HCT116 (cell line): ENCODE measurements around the gene PHKB. TPM values are rescaled to one million over a fixed set of nuclear protein-coding genes. Genes with fewer than 3 reads are reported as not detected.

Experiments used
- ATAC-seq: fragments of 200-7000 bp; cut with Tn5 transposase; 2 replicates; pipeline ENCODE4 v1.9.1; 2020; ENCODE audit warnings: mild to moderate bottlenecking, moderate library complexity
- BruUV-seq: library from RNA; stranded (reverse); fragments of 400-500 nt; replicated peaks from 2 replicates; lab custom pipeline; 2021; lab: Mats Ljungman, UMichigan
- CTCF ChIA-PET: fragments of 300-600 bp; sonication (Branson Sonifier 250); formaldehyde crosslinking; loops from one replicate; lab custom pipeline; 2021; ENCODE audit warnings: antibody characterized with exemption; lab: Charles Lee
- POLR2A ChIA-PET: fragments of 300-600, 350-600 bp; sonication (Branson Sonifier 250); formaldehyde crosslinking; loops from one replicate; lab custom pipeline; 2021; ENCODE audit warnings: antibody characterized with exemption; lab: Charles Lee
- RAD21 ChIA-PET, 2 experiments: fragments of 300-600 bp; sonication (Branson Sonifier 250); formaldehyde crosslinking; loops; one replicate each; lab custom pipeline; 2023; ENCODE audit warnings: low total read pairs in 2 of 2; ENCODE audit not compliant: uncharacterized antibody in 2 of 2, unreplicated experiment in 2 of 2, low non-redundant PET in 1 of 2; lab: Charles Lee
- DNase-seq: peaks from one replicate; pipeline ENCODE4 v3.0.0-alpha.2; 2010; ENCODE audit warnings: low read depth, low spot score
- H2AFZ ChIP-seq: fragments of 200-600 bp; shearing (Covaris generic), sonication (generic); 2 replicates; pipeline ENCODE4 v1.6.1; 2017; ENCODE audit warnings: low read depth, mixed run types, mixed read lengths, antibody characterized with exemption, low read length; ENCODE audit not compliant: poor library complexity, severe bottlenecking
- H3K27ac ChIP-seq: 2 replicates; pipeline ENCODE4 v1.5.1; 2012; ENCODE audit warnings: low read depth, low read length
- H3K27me3 ChIP-seq: fragments of 200-600 bp; sonication (generic); 2 replicates; pipeline ENCODE4 v1.6.1; 2016; ENCODE audit warnings: mixed run types, low read length, mixed read lengths; ENCODE audit not compliant: insufficient read depth
- H3K36me3 ChIP-seq, 2 experiments: fragments of 200-500 bp in 1 of 2; fragments of 200-600 bp in 1 of 2; sonication (Bioruptor generic) in 1 of 2; sonication (generic) in 1 of 2; 2 replicates each; pipeline versions ENCODE4 v1.5.1 to v1.6.1; 2014 to 2016; ENCODE audit warnings: low read length in 2 of 2, inconsistent platforms in 1 of 2, mixed read lengths in 1 of 2, mixed run types in 1 of 2; ENCODE audit not compliant: insufficient read depth in 2 of 2, control insufficient read depth in 1 of 2
- H3K4me1 ChIP-seq, 2 experiments: fragments of 200-600 bp in 1 of 2; sonication (generic) in 1 of 2; 2 replicates each; pipeline versions ENCODE4 v1.5.1 to v1.6.1; 2012 to 2017; ENCODE audit warnings: low read length in 2 of 2, inconsistent platforms in 1 of 2, mild to moderate bottlenecking in 1 of 2, mixed read lengths in 1 of 2, mixed run types in 1 of 2, moderate library complexity in 1 of 2; ENCODE audit not compliant: insufficient read depth in 2 of 2, control insufficient read depth in 1 of 2
- H3K4me2 ChIP-seq: fragments of 200-600 bp; sonication (generic); 2 replicates; pipeline ENCODE4 v1.6.1; 2017; ENCODE audit warnings: mixed run types, low read length, mixed read lengths
- H3K4me3 ChIP-seq, 2 experiments: fragments of 200-600 bp in 1 of 2; sonication (generic) in 1 of 2; replicated peaks in 1 of 2; 2 replicates each; pipeline ENCODE4 v1.5.1; 2011 to 2016; ENCODE audit warnings: low read length in 2 of 2, control low read depth in 1 of 2, low read depth in 1 of 2, mild to moderate bottlenecking in 1 of 2, mixed read lengths in 1 of 2, mixed run types in 1 of 2
- H3K79me2 ChIP-seq: fragments of 200-600 bp; sonication (generic); 2 replicates; pipeline ENCODE4 v1.6.1; 2017; ENCODE audit warnings: mild to moderate bottlenecking, mixed run types, low read length, moderate library complexity, mixed read lengths; ENCODE audit not compliant: insufficient read depth
- H3K9ac ChIP-seq: fragments of 200-600 bp; sonication (generic); 2 replicates; pipeline ENCODE4 v1.6.1; 2016; ENCODE audit warnings: low read length, mixed read lengths
- H3K9me2 ChIP-seq: fragments of 200-600 bp; sonication (generic), shearing (Covaris generic); 2 replicates; pipeline ENCODE4 v1.6.1; 2017; ENCODE audit warnings: mixed run types, mild to moderate bottlenecking, moderate library complexity; ENCODE audit not compliant: insufficient read depth
- H3K9me3 ChIP-seq, 2 experiments: fragments of 200-500 bp in 1 of 2; fragments of 200-600 bp in 1 of 2; sonication (Bioruptor generic) in 1 of 2; sonication (generic) in 1 of 2; 2 replicates each; pipeline ENCODE4 v1.6.1; 2014 to 2017; ENCODE audit warnings: low read length in 2 of 2, mixed read lengths in 2 of 2, inconsistent platforms in 1 of 2, low read depth in 1 of 2, mild to moderate bottlenecking in 1 of 2, mixed run types in 1 of 2, moderate library complexity in 1 of 2; ENCODE audit not compliant: control insufficient read depth in 1 of 2, insufficient read depth in 1 of 2
- H4K20me1 ChIP-seq: fragments of 200-600 bp; sonication (generic), shearing (Covaris generic); 2 replicates; pipeline ENCODE4 v1.6.1; 2017; ENCODE audit warnings: mixed run types, mild to moderate bottlenecking, moderate library complexity; ENCODE audit not compliant: insufficient read depth
- CBX3 ChIP-seq: IDR thresholded peaks from 2 replicates; pipeline ENCODE4 v1.6.1; 2012; ENCODE audit warnings: low read depth
- CEBPB ChIP-seq: IDR thresholded peaks from 2 replicates; pipeline ENCODE4 v1.6.1; 2012; ENCODE audit warnings: low read depth
- ELF1 ChIP-seq: IDR thresholded peaks from 2 replicates; pipeline ENCODE4 v1.6.1; 2012; ENCODE audit warnings: low read depth, borderline replicate concordance
- EZH2 ChIP-seq: fragments of 200-600 bp; sonication (generic); IDR thresholded peaks from 2 replicates; pipeline ENCODE4 v1.6.1; 2017; ENCODE audit warnings: antibody characterized with exemption, mixed run types
- EZH2phosphoT487 ChIP-seq: fragments of 200-600 bp; IDR thresholded peaks from 2 replicates; pipeline ENCODE4 v1.6.1; 2018; ENCODE audit warnings: antibody characterized with exemption, borderline replicate concordance
- FOSL1 ChIP-seq: IDR thresholded peaks from 2 replicates; pipeline ENCODE4 v1.6.1; 2012; ENCODE audit warnings: low read depth
- JUND ChIP-seq: IDR thresholded peaks from 2 replicates; pipeline ENCODE4 v1.6.1; 2012
- RAD21 ChIP-seq: IDR thresholded peaks from 2 replicates; pipeline ENCODE4 v1.6.1; 2012; ENCODE audit warnings: low read depth, mild to moderate bottlenecking
- SIN3A ChIP-seq: IDR thresholded peaks from 2 replicates; pipeline ENCODE4 v1.6.1; 2012; ENCODE audit warnings: low read depth
- SP1 ChIP-seq: IDR thresholded peaks from 2 replicates; pipeline ENCODE4 v1.6.1; 2012; ENCODE audit warnings: low read depth
- SRF ChIP-seq: IDR thresholded peaks from 2 replicates; pipeline ENCODE4 v1.6.1; 2012; ENCODE audit warnings: low read depth
- ZFX ChIP-seq: fragments of 450-650 bp; IDR thresholded peaks from 2 replicates; pipeline ENCODE4 v1.6.1; 2017
- ZNF274 ChIP-seq: fragments of 200-500 bp; sonication (Bioruptor generic); IDR thresholded peaks from 2 replicates; pipeline ENCODE4 v1.6.1; 2014; ENCODE audit warnings: mild to moderate bottlenecking, low read depth, low read length, inconsistent platforms
- intact Hi-C: fragments of 100-400 bp; cut with micrococcal nuclease; formaldehyde crosslinking; loops from 2 replicates; pipeline ENCODE4 v1.10.0; 2022
- total RNA-seq: library from RNA; stranded (reverse); gene quantifications from one replicate; pipeline ENCODE4 v1.2.1, GENCODE V29; 2021; ENCODE audit not compliant: unreplicated experiment
- TF ChIP-seq, protein P1 (sequence below): IDR thresholded peaks from 2 replicates; pipeline ENCODE4 v1.6.1; 2012
- TF ChIP-seq, protein P2 (sequence below): IDR thresholded peaks from 2 replicates; pipeline ENCODE4 v1.6.1; 2012; ENCODE audit warnings: low read depth
- TF ChIP-seq, protein P3 (sequence below), 3 experiments: fragments of 200-600 bp in 1 of 3; sonication (generic) in 1 of 3; IDR thresholded peaks in 2 of 3; conservative IDR thresholded peaks in 1 of 3; 2 replicates each; pipeline ENCODE4 v1.5.1; 2012 to 2017; ENCODE audit warnings: low read depth in 2 of 3, low read length in 2 of 3, antibody characterized with exemption in 1 of 3, borderline replicate concordance in 1 of 3, control low read depth in 1 of 3, mild to moderate bottlenecking in 1 of 3, mixed read lengths in 1 of 3, mixed run types in 1 of 3, moderate library complexity in 1 of 3; ENCODE audit not compliant: insufficient read depth in 1 of 3
- TF ChIP-seq, protein P4 (sequence below): IDR thresholded peaks from 2 replicates; pipeline ENCODE4 v1.6.1; 2011; ENCODE audit warnings: mild to moderate bottlenecking, low read length, moderate library complexity; ENCODE audit not compliant: insufficient replicate concordance; ENCODE audit errors: extremely low read depth

Gene PHKB
- total RNA-seq, 1 experiment from 2014 or later = 30.5 TPM

DNA sequence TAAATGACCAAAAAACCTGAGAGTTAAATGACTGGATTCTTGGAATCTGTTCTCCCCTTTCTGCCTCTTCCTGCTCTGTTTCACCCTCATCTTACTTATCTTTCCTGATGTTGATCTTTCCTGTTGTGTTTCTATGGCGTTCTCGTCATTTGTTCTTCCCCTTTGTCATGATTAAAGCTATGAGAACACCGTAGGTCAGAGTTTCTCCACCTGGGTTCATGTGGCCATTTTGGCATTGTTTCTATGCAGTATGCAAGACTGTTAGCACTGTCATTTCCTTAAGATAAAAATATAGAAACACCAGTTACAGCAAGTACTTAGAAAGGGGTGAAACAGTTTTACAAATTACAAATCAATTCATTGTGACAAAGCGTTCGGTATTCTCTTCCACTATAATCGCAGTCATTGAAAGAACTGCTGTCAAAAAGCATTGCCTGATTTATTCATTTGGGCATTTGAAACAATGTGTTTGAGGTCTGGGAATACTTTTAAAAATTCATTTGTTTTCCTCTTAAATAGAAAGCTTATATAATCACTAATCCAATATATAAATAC, 166.0 kb downstream of the PHKB start:
- RAD21 ChIA-PET = no interaction called here
- intact Hi-C loops = no loop called here
- Histone ChIP-seq H3K79me2 (no peaks in the 10 kb centered on the region), H3K9me3 (no peaks in the 10 kb centered on the region), H3K27me3 (no peaks in the 10 kb centered on the region), H3K4me1 (no peaks in the 10 kb centered on the region), H4K20me1 (no peaks in the 10 kb centered on the region), H3K4me3 (no peak overlapping the region), H3K36me3 (no peaks in the 10 kb centered on the region), H3K4me2 (no peak overlapping the region), H3K9me2 (no peaks in the 10 kb centered on the region), H2AFZ (no peak overlapping the region), H3K9ac (no peak overlapping the region), H3K27ac (no peak overlapping the region)
- CTCF ChIA-PET = no interaction called here
- DNase-seq = no peak
- TF ChIP-seq ZNF274 (no peak), CEBPB (no peak), SIN3A (no peak), FOSL1 (no peak), JUND (no peak), ZFX (no peak), CBX3 (no peak), EZH2 (no peak), SRF (no peak), RAD21 (no peak), SP1 (no peak), EZH2phosphoT487 (no peak), ELF1 (no peak)
- TF ChIP-seq, protein P1, sequence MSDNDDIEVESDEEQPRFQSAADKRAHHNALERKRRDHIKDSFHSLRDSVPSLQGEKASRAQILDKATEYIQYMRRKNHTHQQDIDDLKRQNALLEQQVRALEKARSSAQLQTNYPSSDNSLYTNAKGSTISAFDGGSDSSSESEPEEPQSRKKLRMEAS = no peak
- TF ChIP-seq, protein P2, sequence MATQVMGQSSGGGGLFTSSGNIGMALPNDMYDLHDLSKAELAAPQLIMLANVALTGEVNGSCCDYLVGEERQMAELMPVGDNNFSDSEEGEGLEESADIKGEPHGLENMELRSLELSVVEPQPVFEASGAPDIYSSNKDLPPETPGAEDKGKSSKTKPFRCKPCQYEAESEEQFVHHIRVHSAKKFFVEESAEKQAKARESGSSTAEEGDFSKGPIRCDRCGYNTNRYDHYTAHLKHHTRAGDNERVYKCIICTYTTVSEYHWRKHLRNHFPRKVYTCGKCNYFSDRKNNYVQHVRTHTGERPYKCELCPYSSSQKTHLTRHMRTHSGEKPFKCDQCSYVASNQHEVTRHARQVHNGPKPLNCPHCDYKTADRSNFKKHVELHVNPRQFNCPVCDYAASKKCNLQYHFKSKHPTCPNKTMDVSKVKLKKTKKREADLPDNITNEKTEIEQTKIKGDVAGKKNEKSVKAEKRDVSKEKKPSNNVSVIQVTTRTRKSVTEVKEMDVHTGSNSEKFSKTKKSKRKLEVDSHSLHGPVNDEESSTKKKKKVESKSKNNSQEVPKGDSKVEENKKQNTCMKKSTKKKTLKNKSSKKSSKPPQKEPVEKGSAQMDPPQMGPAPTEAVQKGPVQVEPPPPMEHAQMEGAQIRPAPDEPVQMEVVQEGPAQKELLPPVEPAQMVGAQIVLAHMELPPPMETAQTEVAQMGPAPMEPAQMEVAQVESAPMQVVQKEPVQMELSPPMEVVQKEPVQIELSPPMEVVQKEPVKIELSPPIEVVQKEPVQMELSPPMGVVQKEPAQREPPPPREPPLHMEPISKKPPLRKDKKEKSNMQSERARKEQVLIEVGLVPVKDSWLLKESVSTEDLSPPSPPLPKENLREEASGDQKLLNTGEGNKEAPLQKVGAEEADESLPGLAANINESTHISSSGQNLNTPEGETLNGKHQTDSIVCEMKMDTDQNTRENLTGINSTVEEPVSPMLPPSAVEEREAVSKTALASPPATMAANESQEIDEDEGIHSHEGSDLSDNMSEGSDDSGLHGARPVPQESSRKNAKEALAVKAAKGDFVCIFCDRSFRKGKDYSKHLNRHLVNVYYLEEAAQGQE = no peak
- TF ChIP-seq, protein P3, sequence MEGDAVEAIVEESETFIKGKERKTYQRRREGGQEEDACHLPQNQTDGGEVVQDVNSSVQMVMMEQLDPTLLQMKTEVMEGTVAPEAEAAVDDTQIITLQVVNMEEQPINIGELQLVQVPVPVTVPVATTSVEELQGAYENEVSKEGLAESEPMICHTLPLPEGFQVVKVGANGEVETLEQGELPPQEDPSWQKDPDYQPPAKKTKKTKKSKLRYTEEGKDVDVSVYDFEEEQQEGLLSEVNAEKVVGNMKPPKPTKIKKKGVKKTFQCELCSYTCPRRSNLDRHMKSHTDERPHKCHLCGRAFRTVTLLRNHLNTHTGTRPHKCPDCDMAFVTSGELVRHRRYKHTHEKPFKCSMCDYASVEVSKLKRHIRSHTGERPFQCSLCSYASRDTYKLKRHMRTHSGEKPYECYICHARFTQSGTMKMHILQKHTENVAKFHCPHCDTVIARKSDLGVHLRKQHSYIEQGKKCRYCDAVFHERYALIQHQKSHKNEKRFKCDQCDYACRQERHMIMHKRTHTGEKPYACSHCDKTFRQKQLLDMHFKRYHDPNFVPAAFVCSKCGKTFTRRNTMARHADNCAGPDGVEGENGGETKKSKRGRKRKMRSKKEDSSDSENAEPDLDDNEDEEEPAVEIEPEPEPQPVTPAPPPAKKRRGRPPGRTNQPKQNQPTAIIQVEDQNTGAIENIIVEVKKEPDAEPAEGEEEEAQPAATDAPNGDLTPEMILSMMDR (IDR thresholded peaks at IDR 0.05 in 2 of 3, conservative IDR thresholded peaks at IDR 0.05 in 1 of 3; ENCODE audit: borderline replicate concordance in 1 of 3, insufficient read depth in 1 of 3, low read depth in 2 of 3, low read length in 2 of 3) = no peak
- TF ChIP-seq, protein P4, sequence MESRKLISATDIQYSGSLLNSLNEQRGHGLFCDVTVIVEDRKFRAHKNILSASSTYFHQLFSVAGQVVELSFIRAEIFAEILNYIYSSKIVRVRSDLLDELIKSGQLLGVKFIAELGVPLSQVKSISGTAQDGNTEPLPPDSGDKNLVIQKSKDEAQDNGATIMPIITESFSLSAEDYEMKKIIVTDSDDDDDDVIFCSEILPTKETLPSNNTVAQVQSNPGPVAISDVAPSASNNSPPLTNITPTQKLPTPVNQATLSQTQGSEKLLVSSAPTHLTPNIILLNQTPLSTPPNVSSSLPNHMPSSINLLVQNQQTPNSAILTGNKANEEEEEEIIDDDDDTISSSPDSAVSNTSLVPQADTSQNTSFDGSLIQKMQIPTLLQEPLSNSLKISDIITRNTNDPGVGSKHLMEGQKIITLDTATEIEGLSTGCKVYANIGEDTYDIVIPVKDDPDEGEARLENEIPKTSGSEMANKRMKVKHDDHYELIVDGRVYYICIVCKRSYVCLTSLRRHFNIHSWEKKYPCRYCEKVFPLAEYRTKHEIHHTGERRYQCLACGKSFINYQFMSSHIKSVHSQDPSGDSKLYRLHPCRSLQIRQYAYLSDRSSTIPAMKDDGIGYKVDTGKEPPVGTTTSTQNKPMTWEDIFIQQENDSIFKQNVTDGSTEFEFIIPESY = no peak
- no TSS peak for BruUV-seq
- POLR2A ChIA-PET = no interaction called here
- ATAC-seq = no peak
